COLO829 (cell line): Measurements from ENCODE around the gene FHAD1.

ENCODE experiments used
- DNase-seq: peaks from one replicate; pipeline ENCODE4 v3.0.0; 2012; ENCODE audit warnings: low spot score

FHAD1 gene

DNA sequence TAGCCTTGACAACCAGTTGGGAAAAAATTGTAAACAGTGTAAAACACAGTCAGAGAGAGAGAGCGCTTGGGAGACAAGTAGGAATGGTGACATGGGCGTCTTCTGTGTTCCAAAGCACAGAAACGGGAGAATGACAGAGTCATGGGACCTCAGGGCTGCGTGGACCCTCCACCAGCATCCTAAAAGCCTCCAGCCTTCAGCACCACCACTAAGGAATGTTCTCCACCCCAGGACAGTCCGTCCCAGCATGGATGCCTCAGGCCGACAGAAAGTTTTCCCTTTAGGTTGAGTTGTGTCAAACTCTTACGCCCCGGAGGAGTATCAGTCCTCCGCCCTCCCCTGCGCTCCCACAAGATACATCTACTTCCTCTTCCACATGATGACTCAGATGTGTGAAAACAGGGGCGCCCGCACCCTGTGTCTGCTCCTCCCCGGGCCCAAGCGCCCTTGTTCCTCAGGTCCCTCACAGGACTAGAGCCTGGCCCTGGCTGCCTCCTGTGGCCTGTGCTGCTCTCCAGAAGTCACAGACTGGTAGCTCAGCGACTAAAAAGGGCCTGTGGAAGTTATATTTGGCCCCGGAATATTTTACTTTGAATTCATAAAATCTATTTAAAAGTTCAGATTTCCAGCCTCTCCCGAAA lies 98.8 kb downstream of the FHAD1 start:
- no peak for DNase-seq

DNA sequence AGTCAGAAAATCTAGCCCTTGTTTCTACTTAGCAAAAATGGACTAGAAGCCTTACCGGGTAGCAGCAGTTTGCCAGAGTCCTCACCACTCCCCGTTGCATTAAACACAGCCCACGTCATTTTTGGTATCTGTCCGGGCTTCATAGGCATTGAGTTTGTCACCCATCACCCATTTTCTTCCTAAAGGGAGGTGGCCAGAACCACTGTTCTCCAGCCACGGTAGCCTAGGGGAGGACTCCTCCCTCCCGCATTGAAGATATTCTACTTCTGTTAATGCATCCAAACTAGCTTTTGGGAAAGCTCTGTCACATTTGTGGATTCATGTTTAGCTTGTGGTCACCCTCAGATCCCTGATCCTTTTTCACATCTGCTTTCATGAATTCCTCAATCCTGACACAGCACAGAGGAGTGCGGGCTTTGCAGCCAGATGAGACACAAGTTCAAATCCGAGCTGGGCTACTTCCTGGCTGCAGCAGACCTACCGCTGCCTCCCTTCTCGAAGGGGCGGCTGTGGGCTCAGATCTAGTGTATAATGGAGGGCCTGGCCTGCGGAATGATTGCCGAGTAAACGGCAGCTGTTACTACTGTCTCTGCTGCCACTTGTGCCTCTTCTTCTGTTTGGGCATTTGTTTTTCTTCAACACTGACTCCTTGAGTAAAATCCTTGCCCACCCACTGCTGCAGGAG lies 99.5 kb downstream of the FHAD1 start:
- no peak for DNase-seq

DNA sequence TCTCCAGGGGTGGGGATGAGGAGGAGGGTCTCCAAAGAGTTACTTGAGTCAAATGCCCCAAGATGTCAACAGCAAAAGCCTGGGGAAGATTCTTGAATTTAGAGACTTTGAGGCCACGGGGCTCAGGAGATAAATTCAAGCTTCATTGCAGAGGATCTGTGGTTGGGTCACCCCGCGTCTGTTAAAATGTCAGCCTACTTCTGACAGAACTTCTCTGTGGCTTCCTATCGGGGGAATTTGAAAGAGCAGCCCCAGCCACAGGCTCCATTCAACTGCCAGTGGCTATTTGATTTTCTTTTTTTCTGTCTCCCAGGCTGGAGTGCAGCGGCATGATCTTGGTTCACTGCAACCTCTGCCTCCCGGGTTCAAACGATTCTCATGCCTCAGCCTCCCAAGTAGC lies 100.2 kb downstream of the FHAD1 start:
- no peak for DNase-seq

DNA sequence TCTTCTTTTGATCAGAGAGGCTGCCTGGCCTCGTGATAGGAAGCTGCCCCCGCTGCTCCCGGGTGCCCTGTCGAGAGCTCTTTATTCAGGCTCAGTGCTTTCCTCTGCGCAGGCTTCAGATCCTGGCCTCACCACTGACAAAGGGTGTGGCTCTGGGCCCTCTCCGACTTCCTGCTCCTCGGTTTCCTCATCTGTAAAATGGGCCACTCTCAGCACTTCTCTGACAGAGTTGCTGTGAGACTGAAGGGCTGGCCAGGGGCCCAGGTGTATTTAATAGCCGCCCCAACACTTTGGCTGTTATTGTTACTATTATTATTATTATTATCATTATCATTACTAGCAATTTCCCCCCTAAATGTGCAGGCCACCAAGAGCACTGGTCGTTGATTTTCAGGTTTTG lies 101.6 kb downstream of the FHAD1 start:
- DNase-seq = no peak

DNA sequence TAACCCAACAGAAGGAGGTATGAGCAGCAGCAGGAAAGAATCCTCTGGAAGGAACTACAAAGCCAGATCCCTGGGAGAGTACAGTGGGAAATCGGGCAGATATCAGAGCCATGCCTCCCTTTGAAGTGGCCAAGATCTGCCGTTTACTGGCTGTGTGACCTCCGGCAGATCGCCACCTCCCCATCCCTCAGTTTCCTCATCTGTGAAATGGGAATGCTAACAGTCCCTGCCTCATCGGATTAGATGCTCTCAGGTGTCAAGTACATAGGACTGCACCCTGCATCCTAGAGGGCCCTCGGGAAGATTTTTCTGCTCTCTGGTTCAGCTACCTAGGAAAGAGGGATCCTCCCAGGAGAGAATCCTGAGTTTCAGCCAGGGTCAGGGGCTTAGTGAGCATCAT lies 102.1 kb downstream of the FHAD1 start:
- no peak for DNase-seq

DNA sequence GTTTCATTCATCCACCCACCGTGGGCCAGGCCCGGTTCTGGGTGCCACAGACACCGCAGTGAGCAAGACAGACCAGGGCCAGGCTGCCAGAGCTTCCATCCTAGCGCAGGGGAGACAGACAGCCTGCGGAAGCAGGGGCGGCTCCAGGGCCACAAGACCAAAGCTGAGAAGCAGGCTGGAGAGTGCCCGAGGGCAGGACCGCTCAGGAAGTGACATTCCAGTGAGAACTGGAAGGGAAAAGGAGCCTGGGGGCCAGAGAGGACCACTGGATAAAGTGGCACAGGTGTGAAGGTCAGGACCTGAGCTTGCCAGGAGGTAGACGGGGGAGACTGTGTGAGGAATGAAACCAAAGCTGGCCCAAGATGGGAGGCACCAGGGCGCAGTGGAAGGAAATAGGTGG lies 103.1 kb downstream of the FHAD1 start:
- no peak for DNase-seq

DNA sequence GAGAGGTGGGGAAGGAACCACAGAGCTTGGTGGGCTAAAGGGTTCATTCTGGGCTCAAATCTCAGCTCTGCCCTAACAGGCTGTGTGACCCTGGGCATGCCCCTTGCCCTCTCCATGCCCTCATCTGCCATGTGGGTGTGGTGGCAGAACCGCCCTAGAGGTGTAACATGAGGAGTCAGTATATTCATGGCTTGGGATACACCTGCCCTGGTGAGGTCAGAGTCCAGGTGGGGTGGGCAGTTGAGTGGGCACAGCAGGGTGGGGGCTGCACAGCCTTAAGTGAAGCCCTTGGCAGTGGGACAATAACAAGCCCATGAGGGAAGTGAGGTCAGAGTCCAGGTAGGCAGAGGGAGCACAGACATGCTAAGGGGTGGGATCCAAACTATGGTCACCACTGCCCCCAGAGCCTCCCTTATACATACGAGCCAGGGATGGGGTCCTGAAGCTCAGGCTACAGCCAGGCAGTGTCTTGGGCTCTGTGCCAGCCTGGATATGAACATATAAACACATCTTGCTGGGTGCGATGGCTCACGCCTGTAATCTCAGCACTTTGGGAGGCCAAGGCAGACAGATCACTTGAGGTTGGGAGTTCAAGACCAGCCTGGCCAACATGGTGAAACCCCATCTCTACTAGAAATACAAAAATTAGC lies 103.7 kb downstream of the FHAD1 start:
- DNase-seq = no peak

DNA sequence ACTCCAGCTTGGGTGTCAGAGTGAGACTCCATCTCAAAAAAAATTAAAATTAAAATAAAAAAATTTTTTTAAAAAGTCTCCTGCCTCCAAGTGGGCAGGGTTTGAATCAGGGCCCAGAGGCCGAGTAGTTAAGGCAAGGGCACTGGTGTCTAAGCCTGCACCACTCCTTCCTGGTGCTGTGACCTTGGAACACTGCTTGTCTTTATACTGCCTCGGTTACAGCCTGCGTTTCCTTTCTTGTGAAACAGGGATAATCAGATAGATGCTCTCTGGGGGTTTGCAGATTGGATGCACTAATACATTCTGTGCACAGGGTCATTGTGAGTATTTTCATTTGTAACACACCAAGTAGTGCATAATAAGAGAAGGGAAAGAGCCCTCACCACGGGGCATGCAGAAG lies 104.3 kb downstream of the FHAD1 start:
- DNase-seq = no peak

DNA sequence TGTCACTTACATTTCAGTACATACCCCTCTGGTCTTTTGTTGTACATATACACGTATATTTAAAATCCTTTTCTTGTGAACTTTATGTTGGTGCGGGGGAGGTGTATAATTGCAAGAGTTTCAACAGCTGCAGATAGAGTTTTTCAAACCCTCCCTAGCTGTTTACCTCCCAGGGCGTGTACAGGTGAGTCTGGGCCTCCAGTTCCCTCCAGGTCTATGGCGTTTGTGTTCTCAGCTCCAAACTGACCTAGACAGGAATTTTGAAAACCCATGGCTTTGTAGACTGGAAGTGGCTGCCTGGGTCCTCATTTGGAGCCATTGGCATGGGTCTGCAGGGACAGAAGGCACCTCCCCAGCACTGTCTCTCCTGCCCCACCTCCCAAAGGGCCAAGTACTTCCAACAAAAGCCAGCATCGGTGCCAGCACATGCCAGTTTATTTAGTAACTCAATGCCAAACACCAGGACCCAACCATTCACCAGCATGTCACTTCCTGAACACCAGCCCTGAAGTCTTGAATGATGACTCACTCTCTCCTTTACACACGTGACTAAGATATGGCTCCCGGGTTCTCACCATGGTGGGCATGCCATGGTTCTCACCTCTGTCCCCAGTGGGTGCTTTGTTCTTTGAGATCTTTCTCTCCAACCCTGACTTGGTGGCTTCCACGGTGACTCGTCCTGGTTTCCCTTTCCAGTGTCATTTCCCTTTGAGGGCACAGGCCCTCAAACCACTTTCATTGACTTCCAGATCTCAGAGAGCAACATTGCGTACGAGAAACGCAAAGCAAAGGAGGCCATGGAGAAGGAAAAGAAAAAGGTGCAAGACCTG lies 105.3 kb downstream of the FHAD1 start:
- DNase-seq = peak; percentile 88

DNA sequence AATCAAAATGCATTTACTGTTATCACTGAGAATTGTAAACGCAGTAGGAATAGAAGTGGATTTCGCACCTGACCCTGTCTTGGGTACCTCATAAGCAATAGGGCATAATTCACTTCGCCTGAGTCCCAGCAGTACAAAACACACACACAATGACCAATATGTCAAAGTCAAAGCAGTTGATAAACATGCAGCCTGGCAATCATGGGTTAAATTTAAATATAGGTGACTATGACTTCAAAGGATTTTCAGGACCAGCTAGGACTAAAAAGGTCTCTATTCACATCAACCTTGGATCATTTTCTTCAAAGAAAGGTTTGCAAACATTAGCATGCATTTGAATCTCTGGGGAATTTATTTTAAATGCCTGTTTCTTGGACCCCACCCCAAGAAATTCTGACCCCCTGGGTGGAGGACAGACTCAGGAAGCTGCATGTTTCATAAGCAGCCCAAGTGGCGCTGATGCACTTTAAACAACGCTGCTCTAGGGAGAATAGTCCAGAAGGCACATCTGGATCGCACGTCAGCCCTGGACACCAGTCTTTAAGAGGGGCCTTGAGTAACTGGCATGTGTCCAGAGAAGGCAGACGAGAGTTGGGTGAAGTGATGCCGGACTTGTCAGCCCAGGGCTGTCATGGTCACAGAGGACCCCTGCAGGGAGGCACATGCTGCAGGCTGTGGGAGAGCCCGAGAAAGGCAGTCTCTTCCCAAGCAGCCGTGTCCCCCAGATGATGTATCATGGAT lies 107.0 kb downstream of the FHAD1 start:
- DNase-seq = no peak

DNA sequence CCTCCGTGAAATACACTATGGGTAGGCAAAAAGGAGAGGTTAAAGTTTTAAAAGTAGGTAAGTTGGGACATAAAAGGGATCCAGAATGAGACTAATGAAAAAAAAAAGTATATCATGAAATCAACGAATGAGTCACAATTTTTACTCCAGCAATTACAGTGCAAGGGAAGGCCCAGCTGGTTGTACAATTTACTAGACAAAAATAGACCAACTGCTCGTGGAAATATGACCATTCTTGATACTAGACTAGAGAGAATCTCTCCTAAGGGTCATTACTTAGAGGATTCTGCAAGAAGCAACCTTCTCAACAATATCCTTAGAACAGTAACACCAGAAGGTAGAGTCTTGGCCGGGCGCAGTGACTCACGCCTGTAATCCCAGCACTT lies 107.5 kb downstream of the FHAD1 start:
- no peak for DNase-seq

DNA sequence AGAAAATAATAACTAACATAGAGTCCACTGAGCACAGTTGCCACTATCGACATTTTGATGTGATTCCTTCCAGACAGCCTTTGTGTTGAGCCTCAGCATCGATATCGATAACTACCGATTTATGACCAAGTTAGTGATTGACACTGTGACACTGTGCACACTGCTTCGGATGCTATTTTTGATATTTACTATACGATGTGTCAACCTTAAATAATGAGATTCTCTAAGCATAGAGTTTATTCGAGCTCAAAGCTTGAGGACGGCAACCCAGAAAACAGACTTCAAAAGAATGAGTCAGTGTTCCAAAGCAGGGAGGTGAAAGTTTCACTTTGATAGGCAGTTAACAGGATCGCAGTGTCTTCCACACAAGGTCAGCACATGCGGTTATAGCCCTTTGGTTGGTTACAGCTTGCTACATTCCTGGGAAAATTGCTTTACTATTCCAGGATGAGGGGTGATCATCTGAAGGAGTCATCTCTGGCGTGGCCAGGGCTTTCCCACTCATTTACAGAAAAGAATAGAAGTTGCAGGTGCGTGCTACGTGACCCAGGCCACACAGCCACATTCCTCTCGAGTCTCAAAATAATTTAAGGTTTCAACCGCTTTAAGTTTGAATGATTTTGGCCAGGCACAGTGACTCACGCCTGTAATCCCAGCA lies 109.1 kb downstream of the FHAD1 start:
- DNase-seq = no peak

DNA sequence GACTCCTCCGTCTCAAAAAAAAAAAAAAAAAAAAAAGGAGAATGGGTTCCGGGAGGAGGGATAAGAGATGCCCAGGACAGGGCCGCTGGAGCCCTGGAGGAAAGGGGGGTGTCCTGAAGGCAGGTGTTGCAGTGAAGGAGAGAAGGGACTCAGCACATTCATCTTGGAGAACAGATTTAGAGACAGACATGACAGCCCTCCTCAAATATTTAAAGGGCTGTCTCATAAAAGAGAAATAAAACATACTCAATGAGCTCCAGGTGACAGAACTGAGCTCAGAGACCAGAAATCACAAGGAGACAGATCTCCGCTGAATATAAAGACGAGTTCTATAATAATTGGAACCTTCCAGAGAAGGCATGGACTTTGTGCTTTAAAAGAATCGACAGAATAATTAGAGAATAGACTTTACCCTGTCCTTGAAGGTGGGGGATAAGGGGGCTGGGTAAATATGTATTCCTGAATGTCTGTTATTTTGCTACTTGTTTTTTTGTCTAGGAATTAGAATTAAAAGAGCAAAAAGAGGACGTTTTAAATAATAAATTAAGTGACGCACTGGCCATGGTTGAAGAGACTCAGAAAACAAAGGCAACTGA lies 110.7 kb downstream of the FHAD1 start:
- DNase-seq = no peak

DNA sequence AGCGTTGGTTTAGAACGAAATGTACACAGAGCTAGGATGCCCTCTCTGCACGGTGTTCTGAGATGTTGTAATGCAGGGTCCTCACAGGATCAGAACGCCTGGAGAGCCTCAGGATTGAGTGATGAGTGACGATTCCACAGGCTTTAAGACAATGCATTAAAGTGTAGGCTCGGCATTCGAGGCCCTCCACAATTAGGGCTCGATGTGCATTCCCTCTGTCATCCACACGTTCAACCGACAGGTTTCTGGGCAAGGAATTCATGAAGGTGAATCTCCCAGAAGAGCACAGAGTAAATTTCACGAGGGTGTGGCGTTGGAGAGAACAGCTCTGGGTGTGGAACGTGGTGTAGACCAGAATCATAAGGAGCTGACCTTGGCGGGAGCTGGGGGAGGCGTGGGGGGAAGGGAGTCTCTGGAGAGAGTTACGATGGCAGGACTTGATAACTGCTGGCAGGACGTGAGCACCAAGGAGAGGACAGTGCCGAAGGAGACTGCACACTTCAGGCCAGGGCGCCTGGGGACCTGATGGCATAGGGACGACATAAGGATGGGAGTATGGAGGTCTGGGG lies 111.6 kb downstream of the FHAD1 start:
- DNase-seq = no peak

DNA sequence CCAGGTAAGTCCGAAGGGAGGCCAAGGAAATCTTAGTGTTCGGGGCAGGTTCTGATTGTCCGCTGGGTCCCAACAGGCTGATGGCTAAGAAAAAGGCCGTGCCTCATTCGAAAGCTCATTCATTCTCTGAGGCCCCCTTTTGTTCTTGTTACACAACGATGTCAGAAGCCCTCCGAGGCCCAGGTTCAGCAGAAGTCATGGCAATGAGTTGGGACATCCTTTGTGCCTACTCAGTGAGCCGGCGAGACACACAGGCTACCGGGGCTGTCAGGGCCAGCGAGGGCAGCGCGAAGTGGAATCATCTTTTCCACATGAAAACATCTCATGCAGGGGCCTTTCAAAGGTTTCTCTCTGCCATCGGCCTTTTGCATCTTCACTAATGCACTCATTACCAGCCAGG lies 113.7 kb downstream of the FHAD1 start:
- DNase-seq = no peak

DNA sequence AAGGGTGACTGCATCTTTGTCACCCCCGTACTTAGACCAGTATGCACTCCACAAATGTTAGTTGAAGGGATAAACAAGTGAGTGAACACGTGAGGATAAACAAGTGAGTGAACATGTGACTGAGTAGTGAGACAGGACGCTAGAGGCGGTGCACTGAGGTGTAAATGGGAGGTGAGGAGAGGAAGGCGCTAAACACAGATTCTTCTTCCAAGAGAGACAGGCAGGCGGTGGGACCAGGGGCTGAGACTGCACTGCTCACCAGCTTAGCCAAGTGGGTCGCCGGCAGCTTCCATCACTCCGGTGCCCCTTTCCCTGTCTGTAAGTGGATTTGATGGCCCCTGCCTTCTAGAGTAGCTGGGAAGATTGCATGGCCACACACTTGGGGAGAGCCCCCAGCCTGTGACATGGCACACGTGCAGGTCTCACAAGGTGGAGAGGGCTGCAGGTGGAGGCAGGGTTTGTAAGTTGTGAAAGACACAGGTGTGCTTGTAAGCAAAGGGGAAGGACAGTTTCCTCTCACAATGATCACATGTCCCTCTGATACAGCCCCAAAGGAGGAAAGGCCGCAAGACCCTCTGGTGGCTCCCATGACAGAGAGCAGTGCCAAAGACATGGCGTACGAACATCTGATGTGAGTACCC lies 115.2 kb downstream of the FHAD1 start:
- DNase-seq = no peak

DNA sequence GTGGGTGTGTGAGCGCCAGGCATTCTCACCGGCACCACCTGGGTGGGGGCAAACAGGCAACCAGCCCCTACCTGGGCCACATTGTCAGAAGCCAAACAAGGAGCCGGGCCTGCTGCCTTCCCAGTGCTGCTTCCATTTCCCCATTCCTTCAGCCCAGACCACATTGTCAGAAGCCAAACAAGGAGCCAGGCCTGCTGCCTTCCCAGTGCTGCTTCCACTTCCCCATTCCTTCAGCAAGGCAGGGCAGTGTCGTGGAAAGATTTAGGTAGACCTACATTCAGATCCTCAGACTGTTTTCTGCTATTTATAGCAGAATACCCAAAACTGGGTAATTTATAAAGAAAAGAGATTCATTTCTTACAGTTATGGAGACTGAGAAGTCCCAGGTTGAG lies 115.7 kb downstream of the FHAD1 start:
- DNase-seq = no peak

DNA sequence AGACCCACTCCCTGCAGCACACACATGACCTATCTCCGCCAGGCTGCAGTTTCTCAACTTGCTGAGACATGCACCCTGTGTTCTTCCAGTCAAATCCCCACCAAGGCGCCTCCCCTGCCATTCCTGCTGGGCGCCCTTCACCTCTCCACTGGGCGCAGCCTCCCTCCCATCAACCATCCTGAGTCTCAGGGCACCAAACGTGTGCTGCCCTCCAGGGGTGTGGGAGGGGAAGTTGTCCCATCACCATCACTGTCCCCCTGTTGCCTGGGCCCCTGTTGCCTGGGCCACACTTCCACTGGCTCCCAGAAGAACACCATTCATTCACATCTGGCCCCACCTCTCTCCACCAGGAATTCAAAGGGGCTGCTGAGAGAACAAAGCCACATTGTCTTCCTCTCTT lies 117.7 kb downstream of the FHAD1 start:
- DNase-seq = no peak

DNA sequence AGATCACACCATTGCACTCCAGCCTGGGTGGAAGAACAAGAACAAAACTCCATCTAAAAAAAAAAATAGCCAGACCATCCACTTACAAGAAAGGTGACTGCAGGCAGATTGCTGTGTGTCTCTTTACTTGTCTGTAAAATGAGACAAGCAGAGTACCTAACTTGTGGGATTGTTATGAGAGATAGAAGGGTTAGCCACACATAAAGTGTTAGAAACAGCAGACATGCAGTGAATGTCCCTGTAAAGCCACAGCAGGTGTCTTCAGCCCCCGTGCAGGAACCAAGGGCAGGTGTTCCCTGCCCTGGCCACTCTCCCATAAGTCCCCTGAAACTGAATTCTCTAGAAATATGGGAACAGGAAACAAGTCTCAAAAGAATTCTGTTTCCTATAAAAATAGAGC lies 121.9 kb downstream of the FHAD1 start:
- DNase-seq = no peak

DNA sequence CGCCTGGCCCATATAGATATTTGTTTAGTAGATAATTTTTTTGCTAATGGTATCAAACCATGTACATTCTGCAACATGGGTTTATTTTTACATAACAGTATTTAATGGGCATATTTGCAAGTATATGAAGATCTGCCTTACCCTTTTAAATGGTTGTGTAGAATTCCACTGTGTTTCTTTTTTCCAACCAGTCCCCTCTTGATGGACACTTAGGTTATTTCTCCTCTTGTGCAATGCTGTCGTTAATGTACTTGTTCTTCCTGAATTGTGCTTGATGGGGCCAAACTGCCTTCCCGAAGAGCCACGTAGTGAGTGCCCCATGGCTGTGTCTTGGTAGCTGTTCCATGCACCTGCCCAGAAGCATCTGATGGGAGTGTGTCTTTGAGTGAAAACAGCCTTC lies 123.2 kb downstream of the FHAD1 start:
- DNase-seq = no peak
